HG02798 (cell line): ENCODE data around the gene HSPA9.

Source experiments
- ATAC-seq: cut with Tn5 transposase; IDR thresholded peaks from one replicate; pipeline ENCODE4 v1.9.1; 2021; ENCODE audit warnings: mild to moderate bottlenecking; ENCODE audit not compliant: unreplicated experiment, poor library complexity

Gene HSPA9

DNA sequence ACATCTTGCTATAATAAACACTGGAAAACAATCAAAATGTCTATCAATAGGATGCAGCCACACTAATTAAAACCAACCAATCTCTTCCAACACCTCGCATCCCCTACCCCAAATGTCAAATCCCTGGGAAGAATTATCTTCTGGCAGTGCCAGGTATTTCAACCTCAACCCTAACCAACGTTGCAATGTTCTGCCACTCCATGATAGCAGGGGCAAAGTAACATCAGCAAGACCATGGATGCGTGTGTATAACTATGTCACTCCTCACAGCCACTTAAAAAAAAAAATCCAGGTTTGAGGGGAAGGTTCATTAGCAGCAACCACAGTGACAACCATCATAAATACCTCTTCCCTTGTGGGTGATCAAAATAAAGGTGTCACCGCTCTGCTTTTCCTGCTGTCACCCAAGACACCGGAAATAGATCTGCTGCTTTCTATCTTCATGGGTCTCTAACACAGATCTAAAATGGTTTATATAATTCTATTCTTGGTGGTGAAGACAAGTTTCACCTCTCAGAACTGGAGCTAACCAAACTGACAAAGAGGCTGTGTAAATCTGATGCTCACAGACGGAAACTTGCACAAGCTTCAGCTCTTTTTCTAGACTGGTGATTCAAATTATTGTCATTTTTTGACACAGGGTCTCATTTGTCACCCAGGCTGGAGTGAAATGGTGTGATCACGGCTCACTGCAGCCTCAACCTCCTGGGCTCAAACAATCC, 9.9 kb downstream of the HSPA9 start:
- ATAC-seq, result peak; percentile 51

DNA sequence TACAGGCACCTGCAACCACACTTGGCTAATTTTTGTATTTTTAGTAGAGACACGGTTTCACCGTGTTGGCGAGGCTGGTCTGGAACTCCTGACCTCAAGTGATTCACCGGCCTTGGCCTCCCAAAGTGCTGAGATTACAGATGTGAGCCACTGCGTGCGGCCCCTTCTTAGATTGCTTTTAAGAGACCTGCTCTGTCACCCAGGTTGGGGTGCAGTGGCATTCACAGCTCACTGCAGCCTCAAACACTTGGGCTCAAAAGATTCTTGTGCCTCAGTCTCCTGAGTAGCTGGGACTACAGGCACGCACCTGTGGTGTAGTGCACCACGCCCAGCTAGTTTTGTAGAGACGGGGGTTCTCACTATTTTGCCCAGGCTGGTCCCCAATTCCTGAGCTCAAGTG, 11.0 kb downstream of the HSPA9 start:
- no peak for ATAC-seq

DNA sequence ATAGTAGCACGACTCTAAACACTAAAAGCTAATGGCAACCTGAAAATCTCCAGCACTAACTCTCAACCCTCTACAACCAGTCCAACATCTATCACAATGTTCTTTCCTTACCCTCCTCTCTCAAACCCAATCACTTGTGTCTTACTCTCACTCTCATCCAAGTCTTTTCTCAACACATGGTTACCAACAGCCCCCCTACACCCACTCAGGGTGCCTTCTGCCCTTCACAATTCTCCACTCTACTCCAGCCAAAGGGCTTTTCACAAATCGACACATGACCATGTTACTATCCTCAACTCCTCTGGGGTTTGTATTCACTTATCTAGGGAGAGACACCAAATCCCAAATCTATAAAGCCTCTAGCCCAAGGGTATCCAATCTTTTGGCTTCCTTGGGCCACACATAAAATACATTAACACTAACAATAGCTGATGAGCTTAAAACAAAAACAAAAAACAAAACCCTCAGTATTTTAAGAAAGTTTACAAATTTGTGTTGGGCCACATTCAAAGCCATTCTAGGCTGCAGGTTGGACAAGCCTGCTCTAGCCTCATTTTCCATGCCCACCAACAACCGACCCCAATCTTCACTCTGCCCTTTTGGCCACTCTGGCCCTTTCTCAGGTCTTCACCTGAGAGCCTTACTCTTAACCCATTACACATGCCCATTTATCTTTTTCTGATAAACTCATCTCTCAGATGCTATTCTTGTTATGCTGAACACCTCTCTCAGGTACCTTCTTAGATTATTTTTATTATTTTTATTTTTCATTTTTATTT, 11.7 kb downstream of the HSPA9 start:
- no peak for ATAC-seq

- ATAC-seq, result no peak
These were observed 14.2 kb downstream of the HSPA9 start for GRCh38 chr5:138560971-138561370.

- ATAC-seq, result no peak
These were observed 15.3 kb downstream of the HSPA9 start for GRCh38 chr5:138559937-138560336.

DNA sequence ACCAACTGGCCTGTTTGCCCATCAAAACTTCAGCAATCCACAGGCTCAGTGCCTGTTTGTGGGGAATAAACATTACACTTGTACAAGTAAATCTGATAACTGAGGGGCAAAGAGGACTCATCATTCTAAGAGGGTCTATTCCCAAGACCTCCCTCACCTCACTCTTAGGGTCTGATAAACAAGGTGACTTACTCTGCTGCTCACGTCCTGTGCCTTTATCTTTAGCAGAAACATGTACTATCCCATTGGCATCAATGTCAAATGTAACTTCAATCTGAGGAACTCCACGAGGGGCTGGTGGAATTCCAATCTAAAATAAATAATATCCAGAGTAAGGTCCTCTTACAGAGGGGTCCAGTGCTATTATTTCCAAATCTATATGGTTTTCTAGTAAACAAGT, 17.5 kb downstream of the HSPA9 start:
- no peak for ATAC-seq

DNA sequence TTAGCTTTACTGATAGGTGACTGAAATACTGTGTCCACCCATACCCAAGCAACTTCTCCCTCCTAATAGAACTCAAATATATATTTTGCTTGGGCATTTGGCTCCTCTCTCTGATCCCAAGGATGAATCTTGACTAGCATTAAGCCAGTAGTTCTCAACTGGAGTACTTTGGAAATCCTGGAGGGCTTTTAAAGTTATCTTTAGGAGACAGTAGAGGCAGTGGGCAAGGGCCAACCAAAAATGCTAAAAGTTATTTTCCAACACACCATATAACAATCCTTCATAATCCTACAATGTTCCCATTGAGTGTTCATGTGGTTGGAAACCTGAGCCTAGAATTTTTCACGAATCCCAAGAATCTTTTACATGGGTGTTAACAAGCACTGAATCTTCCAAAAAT, 21.1 kb downstream of the HSPA9 start:
- no peak for ATAC-seq

DNA sequence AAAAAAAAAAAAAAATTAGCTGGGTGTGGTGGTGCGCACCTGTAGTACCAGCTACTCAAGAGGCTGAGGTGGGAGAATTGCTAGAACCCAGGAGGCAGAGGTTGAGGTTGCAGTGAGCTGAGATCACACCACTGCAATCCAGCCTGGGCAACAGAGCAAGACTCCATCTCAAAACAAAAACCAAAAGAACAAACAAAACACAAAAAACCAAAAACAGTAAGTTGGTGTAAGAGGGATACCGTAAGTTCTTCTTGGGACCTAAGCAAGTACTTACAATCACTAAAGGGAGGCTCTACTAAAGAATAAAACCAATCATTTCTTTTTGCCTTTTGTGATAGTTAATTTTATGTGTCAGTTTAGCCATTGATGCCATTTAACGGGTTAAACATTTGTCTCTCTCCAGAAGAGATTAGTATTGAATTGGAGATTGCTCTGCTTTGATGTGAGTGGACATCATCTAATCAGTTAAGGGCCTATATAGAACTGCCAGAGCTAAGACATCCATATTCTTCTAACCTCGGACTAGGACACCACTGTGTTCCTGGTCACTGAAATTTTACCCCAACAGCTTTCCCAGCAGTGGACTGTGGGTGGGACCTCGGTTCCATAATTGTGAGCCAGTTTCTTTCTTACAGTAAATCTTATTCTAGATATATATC, 21.6 kb downstream of the HSPA9 start:
- ATAC-seq, result no peak

GRCh38 chr5:138552657-138553056, 22.5 kb downstream of the HSPA9 start:
- no peak for ATAC-seq

- ATAC-seq, result no peak
These were observed 25.8 kb downstream of the HSPA9 start for GRCh38 chr5:138549414-138549813.

DNA sequence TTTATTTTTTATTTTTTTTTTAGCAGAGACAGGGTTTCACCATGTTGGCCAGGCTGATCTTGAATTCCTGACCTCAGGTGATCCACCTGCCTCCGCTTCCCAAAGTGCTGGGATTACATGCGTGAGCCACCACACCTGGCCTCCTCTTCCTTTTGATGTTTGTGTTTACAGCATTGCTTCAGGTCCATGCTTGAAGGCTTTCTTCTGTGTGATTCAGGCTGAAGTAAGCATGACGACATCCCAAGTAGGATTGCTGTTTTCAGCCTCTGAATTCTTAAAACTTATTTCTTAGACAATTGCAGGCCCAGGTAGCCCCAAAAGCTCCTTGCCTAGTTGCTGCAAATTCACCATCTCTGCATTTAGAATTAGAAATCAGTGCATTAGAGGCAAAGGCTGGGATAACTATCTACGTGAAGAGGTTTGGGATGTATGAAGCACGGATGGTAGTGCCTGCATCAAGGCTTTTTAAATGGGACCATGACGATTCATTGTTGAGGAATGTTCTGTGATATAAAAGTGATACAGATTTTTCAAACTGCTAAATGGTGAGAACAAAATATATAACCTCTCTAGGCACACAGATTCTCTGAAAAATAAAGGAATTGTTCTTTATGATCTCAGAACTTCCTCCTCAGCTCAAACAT, 29.2 kb downstream of the HSPA9 start:
- ATAC-seq, result no peak

DNA sequence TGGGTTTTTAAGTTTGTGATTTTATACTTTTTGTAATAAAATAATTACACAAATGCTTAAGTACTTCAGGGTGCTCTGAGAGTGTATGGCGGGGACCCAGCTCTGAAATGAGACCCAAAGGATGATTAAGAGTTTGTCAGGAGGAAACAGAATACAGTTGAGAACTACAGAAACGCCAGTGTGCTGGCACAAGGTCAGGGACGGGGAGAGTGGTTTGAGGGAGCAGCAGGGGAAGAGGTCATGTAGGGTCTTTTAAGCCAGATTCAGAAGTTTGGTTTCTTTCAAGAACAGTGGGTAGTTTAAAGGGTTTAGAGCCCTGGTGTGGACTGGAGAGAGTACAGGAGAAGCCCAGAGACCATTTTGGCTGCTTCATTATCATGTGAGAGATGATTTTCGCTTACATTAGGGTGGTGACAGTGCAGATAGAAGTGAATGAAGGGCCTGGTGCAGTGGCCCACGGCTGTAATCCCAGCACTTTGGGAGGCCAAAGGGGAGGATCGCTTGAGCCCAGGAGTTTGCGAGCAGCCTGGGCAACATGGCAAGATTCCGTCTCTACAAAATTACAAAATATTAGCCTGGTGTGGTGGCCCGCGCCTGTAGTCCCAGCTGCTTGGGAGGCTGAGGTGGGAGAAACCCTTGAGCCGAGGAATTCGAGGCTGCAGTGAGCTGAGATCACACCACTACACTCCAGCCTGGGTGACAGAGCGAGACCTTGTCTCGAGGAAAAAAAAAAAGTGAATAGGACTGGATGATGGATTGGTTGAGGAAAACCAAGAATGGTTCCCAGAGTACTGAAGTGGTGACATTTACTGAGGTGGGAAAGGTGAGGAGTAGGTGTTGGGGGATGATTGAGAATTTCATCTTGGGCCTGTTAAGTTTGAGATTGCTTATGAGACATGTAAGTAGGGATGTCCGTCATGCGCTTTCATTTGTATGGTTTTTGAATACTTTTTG, 30.7 kb downstream of the HSPA9 start:
- no peak for ATAC-seq

- ATAC-seq, result peak; percentile 38
These were observed 31.5 kb downstream of the HSPA9 start for GRCh38 chr5:138543730-138544104.

DNA sequence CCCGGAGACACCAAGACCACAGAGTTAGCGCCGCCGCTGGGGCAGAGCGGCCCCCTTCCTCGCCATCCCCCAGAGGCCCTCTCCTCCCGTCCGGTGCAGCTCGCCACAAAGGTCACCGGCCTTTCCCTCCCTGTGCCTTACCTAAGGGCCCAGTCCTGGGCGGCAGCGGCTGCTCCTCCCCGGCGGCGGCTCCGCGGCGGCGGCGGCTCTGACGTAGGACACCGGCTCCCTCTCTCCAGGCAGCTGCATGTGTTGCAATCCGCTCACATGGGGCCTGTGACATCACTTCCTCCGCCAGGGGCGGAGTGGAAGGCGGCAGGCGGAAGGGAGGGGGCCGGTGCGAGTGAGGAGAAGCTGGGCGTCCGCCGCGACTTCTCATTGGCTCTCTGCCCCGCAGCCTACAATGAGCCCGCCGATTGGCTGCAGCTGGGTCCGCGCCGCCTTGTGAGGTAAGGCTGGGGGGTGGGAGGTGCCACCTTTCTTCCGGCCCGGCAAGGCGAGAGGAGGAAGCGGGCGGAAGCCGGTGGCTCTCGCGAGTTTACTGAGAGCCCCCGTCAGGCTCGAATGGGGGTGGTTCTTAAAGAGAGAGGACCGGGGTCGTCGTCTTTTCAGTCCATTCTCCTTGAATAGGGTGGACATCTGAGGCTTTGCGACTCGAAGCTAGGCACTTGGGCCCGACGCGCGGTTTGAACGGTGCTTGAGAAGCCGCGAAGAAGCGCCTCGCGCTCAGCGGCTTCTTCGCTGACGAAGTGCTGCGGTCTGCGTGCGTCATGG, 32.1 kb downstream of the HSPA9 start, which contains the start of gene ETF1:
Gene ETF1, minus strand, starts transcription at position 281 of the 774 bp plus-strand sequence. CDS start 318 bp downstream, outside the sequence.
- ATAC-seq, result peak; percentile 96

DNA sequence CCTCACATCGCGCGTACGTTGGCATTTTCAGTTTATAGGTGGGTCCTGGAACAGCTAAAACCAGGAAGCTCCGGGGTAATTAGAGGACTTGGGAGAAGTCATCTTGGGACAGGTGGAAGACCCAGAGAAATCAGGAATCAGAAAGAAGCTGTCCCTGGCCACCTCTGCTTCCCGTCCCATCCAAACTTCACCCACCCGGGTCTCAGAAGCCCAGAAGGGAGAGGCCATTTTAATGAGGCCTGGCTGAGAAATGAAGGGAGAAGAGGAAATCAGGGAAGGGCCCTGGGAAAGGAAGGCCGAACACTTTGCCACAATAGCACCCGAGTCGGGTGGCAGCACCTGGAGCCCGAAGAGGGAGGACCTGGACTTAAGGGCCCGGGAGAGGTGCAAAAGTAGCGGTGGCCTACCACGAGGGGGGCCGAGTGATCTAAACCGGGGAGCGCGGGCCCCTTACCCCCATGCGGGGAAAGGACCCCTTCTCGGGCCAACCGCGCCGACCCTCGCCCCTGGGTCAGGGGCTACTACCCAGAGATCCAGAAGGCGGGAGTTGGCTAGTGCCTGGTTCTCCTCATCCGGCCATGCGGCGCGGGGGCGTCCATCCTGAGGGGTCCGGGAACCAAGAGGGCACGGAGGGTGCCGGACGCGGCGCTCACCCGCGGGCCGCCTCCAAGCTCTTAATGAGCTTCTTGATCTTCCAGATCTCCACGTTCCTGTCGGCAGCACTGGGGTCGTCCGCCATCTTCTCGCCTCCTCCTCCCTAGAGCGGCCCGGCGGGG, 32.8 kb downstream of the HSPA9 start:
- ATAC-seq, result no peak

- ATAC-seq, result no peak
These were observed 33.6 kb downstream of the HSPA9 start for GRCh38 chr5:138541511-138542179.

GRCh38 chr5:138539791-138540190, 35.4 kb downstream of the HSPA9 start:
- no peak for ATAC-seq
